ENCODE data around the gene RBM19.

- TF ChIP-seq, protein P1, sequence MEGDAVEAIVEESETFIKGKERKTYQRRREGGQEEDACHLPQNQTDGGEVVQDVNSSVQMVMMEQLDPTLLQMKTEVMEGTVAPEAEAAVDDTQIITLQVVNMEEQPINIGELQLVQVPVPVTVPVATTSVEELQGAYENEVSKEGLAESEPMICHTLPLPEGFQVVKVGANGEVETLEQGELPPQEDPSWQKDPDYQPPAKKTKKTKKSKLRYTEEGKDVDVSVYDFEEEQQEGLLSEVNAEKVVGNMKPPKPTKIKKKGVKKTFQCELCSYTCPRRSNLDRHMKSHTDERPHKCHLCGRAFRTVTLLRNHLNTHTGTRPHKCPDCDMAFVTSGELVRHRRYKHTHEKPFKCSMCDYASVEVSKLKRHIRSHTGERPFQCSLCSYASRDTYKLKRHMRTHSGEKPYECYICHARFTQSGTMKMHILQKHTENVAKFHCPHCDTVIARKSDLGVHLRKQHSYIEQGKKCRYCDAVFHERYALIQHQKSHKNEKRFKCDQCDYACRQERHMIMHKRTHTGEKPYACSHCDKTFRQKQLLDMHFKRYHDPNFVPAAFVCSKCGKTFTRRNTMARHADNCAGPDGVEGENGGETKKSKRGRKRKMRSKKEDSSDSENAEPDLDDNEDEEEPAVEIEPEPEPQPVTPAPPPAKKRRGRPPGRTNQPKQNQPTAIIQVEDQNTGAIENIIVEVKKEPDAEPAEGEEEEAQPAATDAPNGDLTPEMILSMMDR (IDR thresholded peaks at IDR 0.05; ENCODE audit: extremely low read depth in 1 of 2, insufficient read depth in 1 of 2, low read depth in 1 of 2, low read length in 2 of 2), result no peak
- no peak for TF ChIP-seq POLR2AphosphoS5 (IDR thresholded peaks at IDR 0.05; ENCODE audit: insufficient read depth, low read depth, low read length)
- TF ChIP-seq, protein P2, sequence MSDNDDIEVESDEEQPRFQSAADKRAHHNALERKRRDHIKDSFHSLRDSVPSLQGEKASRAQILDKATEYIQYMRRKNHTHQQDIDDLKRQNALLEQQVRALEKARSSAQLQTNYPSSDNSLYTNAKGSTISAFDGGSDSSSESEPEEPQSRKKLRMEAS (IDR thresholded peaks at IDR 0.05; ENCODE audit: insufficient read depth, insufficient read length), result no peak
- TF ChIP-seq POLR2A (IDR thresholded peaks at IDR 0.05; ENCODE audit: low read depth, low read length), result no peak
- TF ChIP-seq GATA2 (IDR thresholded peaks at IDR 0.05; ENCODE audit: insufficient read depth, insufficient read length, low read depth, low read length), result no peak
Measured at GRCh38 chr12:114012744-114013431, 46.8 kb upstream of the RBM19 start.

All from endothelial cell of umbilical vein (primary cell).